GM12872 (cell line): ENCODE data around the gene CELSR3.

ENCODE experiments used
- TF ChIP-seq, protein P1 (sequence below): IDR thresholded peaks from 3 replicates; pipeline ENCODE4 v1.5.1; 2011; ENCODE audit warnings: low read depth, mild to moderate bottlenecking, low read length, moderate library complexity; ENCODE audit not compliant: insufficient read depth

CELSR3 gene

DNA sequence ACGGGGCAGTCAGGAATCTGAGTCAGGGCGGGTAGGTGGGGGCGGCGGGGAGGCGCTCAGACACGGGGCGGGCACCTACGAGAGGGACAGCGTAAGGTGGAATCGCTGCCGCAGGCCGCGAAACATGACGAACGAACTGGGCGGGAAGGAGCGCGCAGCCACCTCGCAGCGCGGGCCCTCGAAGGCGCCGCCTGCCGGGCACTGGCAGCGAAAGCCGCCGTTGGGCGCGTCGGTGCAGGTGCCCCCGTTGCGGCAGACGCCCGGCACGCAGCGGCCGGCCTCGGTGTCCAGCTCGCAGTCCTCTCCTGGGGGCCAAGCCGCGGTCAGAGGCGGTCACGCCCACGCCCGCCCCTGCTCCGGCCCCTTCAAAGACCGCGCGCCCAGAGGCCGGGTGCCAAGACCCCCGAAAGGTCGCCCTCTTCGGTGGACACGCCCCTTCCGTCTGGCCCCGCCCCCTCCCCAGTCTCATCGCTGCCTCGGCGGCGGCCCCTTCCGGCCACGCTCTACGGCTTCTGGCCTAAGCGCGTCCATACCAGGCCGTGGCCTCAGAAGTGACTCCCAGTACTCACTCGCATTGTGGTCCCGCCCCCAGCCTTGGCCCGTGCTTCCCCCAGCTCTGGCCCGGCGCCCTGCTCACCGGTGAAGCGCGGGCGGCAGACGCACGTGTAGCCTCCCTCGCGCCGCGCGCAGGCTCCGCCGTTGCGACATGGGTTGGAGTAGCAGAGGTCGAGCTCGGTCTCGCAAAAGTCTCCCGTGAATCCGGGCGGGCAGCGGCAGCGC is 6.4 kb downstream of the CELSR3 start:
- TF ChIP-seq, protein P1, sequence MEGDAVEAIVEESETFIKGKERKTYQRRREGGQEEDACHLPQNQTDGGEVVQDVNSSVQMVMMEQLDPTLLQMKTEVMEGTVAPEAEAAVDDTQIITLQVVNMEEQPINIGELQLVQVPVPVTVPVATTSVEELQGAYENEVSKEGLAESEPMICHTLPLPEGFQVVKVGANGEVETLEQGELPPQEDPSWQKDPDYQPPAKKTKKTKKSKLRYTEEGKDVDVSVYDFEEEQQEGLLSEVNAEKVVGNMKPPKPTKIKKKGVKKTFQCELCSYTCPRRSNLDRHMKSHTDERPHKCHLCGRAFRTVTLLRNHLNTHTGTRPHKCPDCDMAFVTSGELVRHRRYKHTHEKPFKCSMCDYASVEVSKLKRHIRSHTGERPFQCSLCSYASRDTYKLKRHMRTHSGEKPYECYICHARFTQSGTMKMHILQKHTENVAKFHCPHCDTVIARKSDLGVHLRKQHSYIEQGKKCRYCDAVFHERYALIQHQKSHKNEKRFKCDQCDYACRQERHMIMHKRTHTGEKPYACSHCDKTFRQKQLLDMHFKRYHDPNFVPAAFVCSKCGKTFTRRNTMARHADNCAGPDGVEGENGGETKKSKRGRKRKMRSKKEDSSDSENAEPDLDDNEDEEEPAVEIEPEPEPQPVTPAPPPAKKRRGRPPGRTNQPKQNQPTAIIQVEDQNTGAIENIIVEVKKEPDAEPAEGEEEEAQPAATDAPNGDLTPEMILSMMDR, result peak; percentile 80

DNA sequence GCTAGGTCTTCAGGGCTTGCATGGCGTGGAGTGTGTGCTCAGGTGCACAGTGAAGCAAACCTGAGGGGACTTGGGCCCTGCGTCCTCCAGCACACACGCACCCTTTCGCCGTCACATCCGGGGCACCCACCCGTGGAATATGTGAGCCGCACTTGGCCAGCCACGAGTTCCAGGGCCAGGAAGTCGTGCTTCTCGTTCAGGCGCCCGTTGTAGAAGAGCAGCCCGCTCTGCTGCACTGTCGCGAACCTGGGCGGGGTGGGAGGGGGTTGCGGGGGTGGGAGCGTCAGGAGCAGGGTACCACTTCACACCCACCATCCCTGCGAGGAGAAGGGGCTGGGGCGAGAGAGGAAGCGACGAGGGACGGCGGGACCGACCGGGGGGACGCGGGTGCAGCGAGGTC is 7.1 kb downstream of the CELSR3 start:
- TF ChIP-seq, protein P1, result no peak

DNA sequence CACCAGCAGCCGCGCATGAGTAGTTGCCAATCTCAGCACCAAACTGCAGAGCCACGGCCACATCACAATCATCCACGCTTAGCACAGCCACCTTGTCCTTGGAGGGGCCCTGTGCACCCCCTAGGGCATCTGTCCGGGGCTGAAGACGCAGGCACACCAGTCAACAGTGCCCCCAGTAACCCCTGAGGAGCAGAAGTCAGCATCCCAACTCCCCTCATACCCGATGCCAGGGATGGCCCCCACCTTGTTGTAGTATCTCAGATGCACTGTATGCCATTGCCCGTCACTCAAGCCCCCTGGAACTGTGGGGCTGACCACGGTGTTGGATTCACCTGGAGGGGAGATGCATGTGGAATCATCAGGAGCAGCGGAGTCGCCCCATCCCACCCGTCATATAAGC is 7.6 kb downstream of the CELSR3 start:
- TF ChIP-seq, protein P1, result no peak

DNA sequence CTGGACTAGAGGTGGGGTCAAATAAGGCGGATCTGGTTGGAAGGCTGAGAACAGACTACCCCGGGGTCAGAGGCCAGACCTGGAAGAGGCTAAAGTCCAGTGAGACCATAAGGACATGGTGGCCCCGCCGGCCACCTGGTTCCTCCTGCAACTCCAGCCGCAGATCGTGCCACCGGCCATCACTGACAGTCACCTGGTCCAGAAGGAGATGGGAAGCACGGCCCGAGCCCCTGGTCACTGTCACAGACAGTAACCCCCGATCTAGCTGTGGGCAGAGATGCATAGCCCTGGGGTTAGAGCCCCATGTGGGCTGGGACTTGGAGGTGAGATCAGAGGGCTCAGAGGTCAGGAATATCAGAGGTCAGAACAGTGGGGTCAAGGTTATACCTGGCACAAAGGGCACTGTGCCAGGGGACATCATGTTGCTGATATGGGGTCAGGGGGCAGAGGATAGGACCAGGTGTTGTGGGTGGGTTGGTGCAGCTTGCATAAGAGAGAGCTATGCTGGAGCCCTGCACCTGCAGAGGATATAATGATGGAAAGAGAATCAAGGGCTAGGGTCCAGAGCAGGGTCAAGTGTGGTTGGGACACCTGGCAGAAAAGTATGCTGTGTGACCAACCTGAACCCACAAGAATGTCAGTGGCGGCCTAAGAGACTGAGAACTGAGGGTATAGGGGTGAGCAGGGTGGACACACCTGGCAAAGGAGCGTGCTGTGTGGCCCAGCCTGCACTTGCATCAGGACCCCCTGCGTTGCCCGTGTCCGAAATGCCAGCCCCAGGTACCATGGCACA is 9.6 kb downstream of the CELSR3 start:
- TF ChIP-seq, protein P1, result no peak

DNA sequence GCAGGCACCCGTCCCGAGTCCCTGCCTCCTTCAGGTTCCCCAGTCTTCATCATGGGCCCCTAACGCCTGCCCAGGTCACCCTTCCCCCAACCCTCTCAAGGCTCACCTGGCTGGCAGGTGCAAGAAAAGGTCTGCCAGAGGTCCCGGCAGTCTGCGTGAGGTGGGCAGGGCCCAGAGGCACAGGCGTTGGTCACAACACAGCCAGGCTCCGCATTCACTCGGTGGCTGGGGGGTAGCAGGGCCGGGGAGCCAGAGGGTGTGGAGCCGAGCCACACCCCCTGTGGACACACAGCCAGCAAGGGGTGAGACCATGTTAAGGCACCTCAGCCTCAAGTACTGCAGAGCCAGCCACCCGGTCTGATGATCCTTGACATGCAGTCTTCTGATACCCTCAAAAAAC is 10.9 kb downstream of the CELSR3 start:
- TF ChIP-seq, protein P1, result no peak

DNA sequence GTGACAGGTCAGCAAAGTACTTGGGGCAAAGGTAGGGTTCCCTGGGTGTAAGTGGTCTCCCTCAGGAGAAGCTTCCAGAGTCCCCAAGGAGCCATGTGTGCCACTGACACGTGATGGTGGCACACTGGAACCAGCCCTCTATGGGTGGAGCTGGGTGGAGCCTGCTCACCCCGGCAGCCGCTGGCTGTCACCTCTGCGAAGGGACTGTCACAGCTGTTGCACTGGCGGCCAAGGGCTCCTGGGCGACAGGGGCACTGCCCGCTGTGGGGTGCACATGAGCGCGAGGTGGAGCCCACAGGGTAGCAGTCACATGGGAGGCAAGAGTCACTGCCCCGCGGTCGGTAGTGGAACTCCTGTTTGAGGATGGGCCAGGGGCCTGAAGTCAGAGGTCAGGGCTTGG is 12.0 kb downstream of the CELSR3 start:
- TF ChIP-seq, protein P1, result no peak

DNA sequence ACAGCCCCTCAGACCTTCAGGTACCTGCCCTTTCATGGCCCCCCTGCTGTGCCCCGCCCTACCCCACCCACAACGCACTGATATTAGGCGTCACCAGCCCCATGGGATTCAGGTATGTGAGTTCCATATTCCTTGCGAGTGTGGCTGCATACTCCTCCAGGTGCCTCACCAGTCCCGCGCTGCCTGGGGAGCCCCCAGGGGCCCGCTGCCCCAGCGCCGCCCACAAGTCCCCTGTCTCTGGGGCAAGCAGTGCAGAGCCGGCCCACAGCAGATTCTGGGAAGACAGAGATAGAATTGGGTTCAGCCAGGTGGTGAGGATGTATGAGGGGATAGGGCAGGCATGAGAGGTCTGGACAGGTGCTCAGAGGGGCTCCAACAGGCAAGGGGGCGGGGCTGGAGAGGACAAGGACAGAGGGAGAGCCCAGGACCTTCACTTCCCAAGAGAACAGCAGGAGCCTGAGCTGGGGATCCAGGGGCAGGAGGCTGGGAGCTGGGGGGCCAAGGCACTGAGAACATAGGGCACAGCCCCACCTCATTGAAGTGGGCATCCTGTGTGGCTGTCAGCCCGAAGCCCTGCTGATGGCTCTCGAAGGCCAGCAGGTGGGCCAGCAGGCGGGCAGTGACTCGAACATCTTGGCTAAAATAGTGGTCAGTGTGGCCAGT is 14.4 kb downstream of the CELSR3 start:
- TF ChIP-seq, protein P1, result no peak
